AG04450 (cell line): ENCODE results near the gene NUP160. TPM values are rescaled to one million over a fixed set of nuclear protein-coding genes. Genes with fewer than 3 reads are reported as not detected.

Source experiments
- CTCF ChIA-PET: fragments of 300-600, 350-600 bp; formaldehyde crosslinking; extraction: SDS; loops from one replicate; lab custom pipeline; 2022; ENCODE audit warnings: antibody characterized with exemption, inconsistent platforms; lab: Charles Lee
- POLR2A ChIA-PET: fragments of 350-600 bp; formaldehyde crosslinking; extraction: SDS; loops from one replicate; lab custom pipeline; 2021; ENCODE audit warnings: antibody characterized with exemption, inconsistent platforms; lab: Yijun Ruan, JAX
- DNase-seq: peaks from one replicate; pipeline ENCODE4 v3.0.0-alpha.2; 2011; ENCODE audit warnings: low read depth, low spot score
- H3K27ac ChIP-seq: one replicate; pipeline ENCODE4 v1.5.1; 2012; ENCODE audit warnings: low read depth, low read length, control low read depth
- H3K27me3 ChIP-seq: one replicate; pipeline ENCODE4 v1.6.0; 2012; ENCODE audit warnings: low read length; ENCODE audit not compliant: control insufficient read depth, insufficient read depth
- H3K4me3 ChIP-seq: 2 replicates; pipeline ENCODE4 v1.5.1; 2011; ENCODE audit warnings: mild to moderate bottlenecking, low read depth, low read length, control low read depth
- H3K9me3 ChIP-seq: 2 replicates; pipeline ENCODE4 v1.5.1; 2012; ENCODE audit warnings: low read length; ENCODE audit not compliant: control insufficient read depth, insufficient read depth
- CTCF ChIP-seq: IDR thresholded peaks from 2 replicates; pipeline ENCODE4 v1.5.1; 2011; ENCODE audit warnings: low read depth, low read length, control low read depth, inconsistent platforms
- polyA plus RNA-seq: library from polyadenylated mRNA; depleted of rRNA; stranded (reverse); fragments of >200 nt; gene quantifications from 2 replicates; pipeline ENCODE4 v1.2.3, GENCODE V29; 2011

The NUP160 gene
- polyA plus RNA-seq, 1 experiment: 31.3 TPM

DNA sequence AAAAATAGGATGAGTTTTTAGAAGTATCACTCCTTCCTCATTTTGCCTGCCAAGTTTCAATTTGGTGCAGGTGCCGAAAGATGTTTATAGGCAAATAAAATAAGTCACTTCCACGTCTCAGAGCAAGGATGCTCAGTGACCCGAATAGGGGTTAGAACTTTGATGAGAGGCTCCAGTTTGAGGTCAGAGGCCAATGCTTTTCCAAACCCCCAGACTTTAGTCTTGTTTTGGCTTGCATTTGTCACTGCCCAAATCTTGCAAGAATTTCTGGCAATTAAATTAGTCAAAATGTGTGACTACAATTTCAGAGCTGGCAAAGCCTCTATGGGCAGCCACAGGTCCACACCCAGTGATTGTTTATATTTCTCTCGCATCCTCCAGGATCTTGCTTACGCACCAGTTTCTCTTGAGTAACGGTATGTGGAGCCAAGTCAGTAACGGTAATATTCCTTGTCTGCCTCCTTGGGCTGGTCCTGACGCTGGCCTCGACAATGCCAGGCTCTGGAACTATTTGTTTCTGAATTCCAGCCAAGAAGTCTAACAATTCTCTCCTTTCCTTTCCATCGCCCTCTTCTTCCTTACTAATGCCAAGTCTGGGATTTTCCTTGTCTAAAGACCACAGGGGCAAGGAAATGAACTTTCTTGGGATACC lies 9.9 kb upstream of the NUP160 start:
- Histone ChIP-seq H3K27ac (no peak overlapping the region), H3K27me3 (no peaks in the 10 kb centered on the region), H3K9me3 (no peaks in the 10 kb centered on the region), H3K4me3 (no peak overlapping the region)
- no peak for TF ChIP-seq CTCF
- POLR2A ChIA-PET: no interaction called here
- no peak for DNase-seq
- CTCF ChIA-PET: interaction anchor here (0.9 kb wide), 1 partner anchor 253 kb away, joined by 3 read pairs; no protein-coding TSS in a partner anchor

DNA sequence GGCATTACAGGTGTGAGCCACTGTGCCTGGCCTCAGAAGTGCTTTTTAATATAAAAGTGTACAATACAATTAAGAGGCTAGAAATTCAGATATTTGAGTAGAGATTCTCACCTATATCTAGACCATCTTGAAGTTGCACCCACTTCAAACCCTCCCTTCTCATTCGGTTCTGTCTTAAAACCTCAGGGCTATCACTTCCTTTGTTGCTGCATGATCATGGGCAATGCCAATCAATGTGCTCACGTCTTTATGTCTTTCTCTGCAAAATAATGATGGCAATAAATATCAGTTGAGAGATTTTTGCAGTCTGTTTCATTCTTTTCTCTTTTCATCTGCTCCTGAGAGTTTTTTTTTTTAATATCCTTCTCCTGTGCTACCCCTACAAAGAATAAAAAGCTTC lies 9.3 kb upstream of the NUP160 start:
- no peak for TF ChIP-seq CTCF
- Histone ChIP-seq H3K4me3 (no peak overlapping the region), H3K9me3 (no peaks in the 10 kb centered on the region), H3K27ac (no peak overlapping the region), H3K27me3 (no peaks in the 10 kb centered on the region)
- ChIA-PET CTCF (interaction anchor here (0.9 kb wide), 1 partner anchor 253 kb away, joined by 3 read pairs; no protein-coding TSS in a partner anchor), POLR2A (no interaction called here)
- no peak for DNase-seq

GRCh38 chr11:47856186-47856585 lies 8.0 kb upstream of the NUP160 start:
- ChIA-PET CTCF (interaction anchor here (0.5 to 1.1 kb wide), 3 partner anchors 15 to 253 kb away, joined by 3 to 4 read pairs (median 3); no protein-coding TSS in a partner anchor), POLR2A (interaction anchor here (0.7 kb wide), 1 partner anchor 118 kb away, joined by 5 read pairs; no protein-coding TSS in a partner anchor)
- TF ChIP-seq CTCF: no peak
- no peaks in the 10 kb centered on the region for H3K9me3 ChIP-seq
- DNase-seq: no peak
- H3K27ac ChIP-seq: no peak overlapping the region
- no peak overlapping the region for H3K4me3 ChIP-seq
- H3K27me3 ChIP-seq: no peaks in the 10 kb centered on the region

DNA sequence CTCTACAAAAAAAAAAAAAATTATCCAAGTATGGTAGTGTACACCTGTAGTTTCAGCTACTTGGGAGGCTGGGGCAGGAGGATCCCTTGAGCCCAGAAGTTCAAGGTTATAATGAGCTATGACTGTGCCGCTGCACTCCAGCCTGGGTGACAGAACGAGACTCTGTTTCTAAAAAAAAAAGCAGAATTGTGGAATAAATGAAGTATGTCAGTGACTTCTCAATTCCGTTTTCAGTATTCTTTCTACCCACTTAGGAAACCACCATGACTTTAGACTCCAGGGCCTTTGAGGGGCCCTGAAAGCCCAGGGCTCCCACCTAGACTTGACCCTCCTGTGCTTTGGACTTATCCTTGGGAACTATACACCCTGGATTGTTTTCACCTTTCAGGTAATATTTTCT lies 6.5 kb upstream of the NUP160 start:
- CTCF ChIA-PET: interaction anchor here (0.6 to 2.5 kb wide), 8 partner anchors 15 to 702 kb away, joined by 3 to 15 read pairs (median 4); no protein-coding TSS in a partner anchor

More for the DNA sequence above, 6.5 kb upstream of the NUP160 start:
- no peaks in the 10 kb centered on the region for H3K27me3 ChIP-seq
- no peak overlapping the region for H3K4me3 ChIP-seq
- H3K27ac ChIP-seq: no peak overlapping the region
- no peaks in the 10 kb centered on the region for H3K9me3 ChIP-seq
- POLR2A ChIA-PET: interaction anchor here (0.7 kb wide), 1 partner anchor 60 kb away, joined by 5 read pairs; no protein-coding TSS in a partner anchor
- DNase-seq: no peak
- TF ChIP-seq CTCF: no peak
